Astrocyte (in vitro differentiated cells and primary cell): ENCODE measurements around the gene CPNE6. TPM values are rescaled to one million over a fixed set of nuclear protein-coding genes. Genes with fewer than 3 reads are reported as not detected.
A peak's percentile ranks its signal among the peaks of the same experiment; 100 is the strongest.

Source experiments
- DNase-seq: peaks from one replicate; pipeline ENCODE4 v3.0.0-alpha.2; 2010; ENCODE audit warnings: low read depth
- FAIRE-seq: peaks from 2 replicates; lab custom pipeline; 2011; peaks lifted over from hg19 to GRCh38; lab: Jason Lieb, UNC
- H2AFZ ChIP-seq: 2 replicates; pipeline ENCODE4 v1.6.0; 2012; ENCODE audit warnings: low read depth, low read length, inconsistent platforms
- H3K27ac ChIP-seq: 2 replicates; pipeline ENCODE4 v1.5.1; 2011; ENCODE audit warnings: low read depth, low read length, inconsistent platforms
- H3K27me3 ChIP-seq: 2 replicates; pipeline ENCODE4 v1.6.0; 2011; ENCODE audit warnings: low read length, inconsistent platforms; ENCODE audit not compliant: insufficient read depth
- H3K36me3 ChIP-seq: 2 replicates; pipeline ENCODE4 v1.5.1; 2011; ENCODE audit warnings: low read length, inconsistent platforms; ENCODE audit not compliant: insufficient read depth
- H3K4me1 ChIP-seq: 2 replicates; pipeline ENCODE4 v1.5.1; 2011; ENCODE audit warnings: low read length, inconsistent platforms; ENCODE audit not compliant: insufficient read depth
- H3K4me2 ChIP-seq: 2 replicates; pipeline ENCODE4 v1.6.0; 2012; ENCODE audit warnings: low read length, inconsistent platforms
- H3K4me3 ChIP-seq: 2 replicates; pipeline ENCODE4 v1.5.1; 2011; ENCODE audit warnings: low read depth, mild to moderate bottlenecking, low read length, inconsistent platforms; ENCODE audit not compliant: insufficient read depth
- H3K79me2 ChIP-seq: 2 replicates; pipeline ENCODE4 v1.6.0; 2012; ENCODE audit warnings: mild to moderate bottlenecking, low read length, inconsistent platforms; ENCODE audit not compliant: insufficient read depth
- H3K9ac ChIP-seq: 2 replicates; pipeline ENCODE4 v1.6.0; 2012; ENCODE audit warnings: mild to moderate bottlenecking, low read length, inconsistent platforms
- H3K9me3 ChIP-seq: 2 replicates; pipeline ENCODE4 v1.5.1; 2012; ENCODE audit warnings: low read depth, mild to moderate bottlenecking, low read length, inconsistent platforms; ENCODE audit not compliant: insufficient read depth
- H4K20me1 ChIP-seq: 2 replicates; pipeline ENCODE4 v1.6.0; 2012; ENCODE audit warnings: low read length, inconsistent platforms; ENCODE audit not compliant: insufficient read depth
- H3K27ac Mint-ChIP-seq: one replicate; pipeline ENCODE4 v1.8.0; 2021; ENCODE audit warnings: mild to moderate bottlenecking, mixed read lengths; ENCODE audit not compliant: unreplicated experiment
- H3K27me3 Mint-ChIP-seq: one replicate; pipeline ENCODE4 v1.8.0; 2021; ENCODE audit warnings: low read depth, mixed read lengths; ENCODE audit not compliant: unreplicated experiment
- H3K36me3 Mint-ChIP-seq: one replicate; pipeline ENCODE4 v1.8.0; 2021; ENCODE audit warnings: low read depth, mixed read lengths; ENCODE audit not compliant: unreplicated experiment
- H3K4me1 Mint-ChIP-seq: one replicate; pipeline ENCODE4 v1.8.0; 2021; ENCODE audit warnings: low read depth, mixed read lengths; ENCODE audit not compliant: unreplicated experiment
- H3K4me3 Mint-ChIP-seq: one replicate; pipeline ENCODE4 v1.8.0; 2021; ENCODE audit warnings: mild to moderate bottlenecking, moderate library complexity, mixed read lengths; ENCODE audit not compliant: unreplicated experiment
- H3K9me3 Mint-ChIP-seq: one replicate; pipeline ENCODE4 v1.8.0; 2021; ENCODE audit warnings: mild to moderate bottlenecking, mixed read lengths; ENCODE audit not compliant: unreplicated experiment
- EZH2 ChIP-seq: IDR thresholded peaks from 2 replicates; pipeline ENCODE4 v1.6.1; 2012; ENCODE audit warnings: mild to moderate bottlenecking, low read length, inconsistent platforms; ENCODE audit not compliant: insufficient read depth
- total RNA-seq: library from RNA; stranded (reverse); gene quantifications from 2 replicates; pipeline ENCODE4 v1.2.1, GENCODE V29; 2021
- TF ChIP-seq, protein P1 (sequence below): IDR thresholded peaks from 2 replicates; pipeline ENCODE4 v1.5.1; 2011; ENCODE audit warnings: low read depth, mild to moderate bottlenecking, inconsistent platforms, low read length, moderate library complexity; ENCODE audit not compliant: insufficient read depth

The CPNE6 gene
- total RNA-seq, 1 donor from 2014 or later = not detected

DNA sequence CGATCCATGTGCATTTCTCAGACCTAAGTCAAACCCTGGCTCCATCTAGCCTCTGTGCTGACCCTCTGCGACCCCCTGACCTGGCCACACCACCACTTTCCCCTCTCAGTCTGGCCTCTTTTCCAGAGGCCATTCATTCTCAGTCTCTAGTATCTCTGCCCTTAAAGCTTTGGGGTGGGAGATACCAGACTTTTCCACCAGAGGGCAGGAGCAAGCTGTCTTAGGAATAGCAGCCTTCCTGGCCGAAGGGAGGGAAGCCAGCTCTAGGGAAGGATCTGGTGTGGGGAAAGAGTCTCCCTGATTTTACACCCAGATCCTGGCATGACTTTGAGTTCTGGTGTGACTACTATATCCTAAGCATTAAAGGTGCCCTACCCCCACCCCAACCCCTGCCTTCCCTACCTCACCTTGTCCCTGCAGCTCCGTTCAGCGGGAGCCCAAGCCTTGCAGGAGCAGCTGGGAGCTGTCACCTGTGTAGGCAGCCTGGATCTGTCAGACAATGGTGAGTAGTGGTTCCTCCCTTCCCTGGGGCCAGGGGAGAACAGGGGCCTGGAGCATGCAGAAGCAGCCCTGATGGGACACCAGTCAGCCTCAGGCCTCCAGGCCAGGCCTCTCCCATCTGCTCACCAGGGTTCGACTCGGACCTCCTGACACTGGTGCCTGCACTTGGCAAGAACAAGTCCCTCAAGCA lies 13.0 kb upstream of the CPNE6 start:
- Histone ChIP-seq H3K9ac (no peak overlapping the region), H3K27ac (no peak overlapping the region), H3K36me3 (no peaks in the 10 kb centered on the region), H3K4me3 (no peak overlapping the region), H3K9me3 (no peaks in the 10 kb centered on the region), H3K4me2 (no peak overlapping the region), H2AFZ (no peak overlapping the region), H3K79me2 (no peaks in the 10 kb centered on the region), H4K20me1 (no peaks in the 10 kb centered on the region), H3K27me3 (peaks cover 3% of the 10 kb centered on the region), H3K4me1 (no peaks in the 10 kb centered on the region)
- Mint-ChIP-seq H3K4me3 (no peak overlapping the region), H3K4me1 (no peaks in the 10 kb centered on the region), H3K9me3 (no peaks in the 10 kb centered on the region), H3K27me3 (peaks cover 68% of the 10 kb centered on the region), H3K36me3 (no peaks in the 10 kb centered on the region), H3K27ac (no peak overlapping the region)
- FAIRE-seq (no peak), DNase-seq (peak; percentile 31)
- TF ChIP-seq EZH2 = no peak
- TF ChIP-seq, protein P1, sequence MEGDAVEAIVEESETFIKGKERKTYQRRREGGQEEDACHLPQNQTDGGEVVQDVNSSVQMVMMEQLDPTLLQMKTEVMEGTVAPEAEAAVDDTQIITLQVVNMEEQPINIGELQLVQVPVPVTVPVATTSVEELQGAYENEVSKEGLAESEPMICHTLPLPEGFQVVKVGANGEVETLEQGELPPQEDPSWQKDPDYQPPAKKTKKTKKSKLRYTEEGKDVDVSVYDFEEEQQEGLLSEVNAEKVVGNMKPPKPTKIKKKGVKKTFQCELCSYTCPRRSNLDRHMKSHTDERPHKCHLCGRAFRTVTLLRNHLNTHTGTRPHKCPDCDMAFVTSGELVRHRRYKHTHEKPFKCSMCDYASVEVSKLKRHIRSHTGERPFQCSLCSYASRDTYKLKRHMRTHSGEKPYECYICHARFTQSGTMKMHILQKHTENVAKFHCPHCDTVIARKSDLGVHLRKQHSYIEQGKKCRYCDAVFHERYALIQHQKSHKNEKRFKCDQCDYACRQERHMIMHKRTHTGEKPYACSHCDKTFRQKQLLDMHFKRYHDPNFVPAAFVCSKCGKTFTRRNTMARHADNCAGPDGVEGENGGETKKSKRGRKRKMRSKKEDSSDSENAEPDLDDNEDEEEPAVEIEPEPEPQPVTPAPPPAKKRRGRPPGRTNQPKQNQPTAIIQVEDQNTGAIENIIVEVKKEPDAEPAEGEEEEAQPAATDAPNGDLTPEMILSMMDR = peak; percentile 45

DNA sequence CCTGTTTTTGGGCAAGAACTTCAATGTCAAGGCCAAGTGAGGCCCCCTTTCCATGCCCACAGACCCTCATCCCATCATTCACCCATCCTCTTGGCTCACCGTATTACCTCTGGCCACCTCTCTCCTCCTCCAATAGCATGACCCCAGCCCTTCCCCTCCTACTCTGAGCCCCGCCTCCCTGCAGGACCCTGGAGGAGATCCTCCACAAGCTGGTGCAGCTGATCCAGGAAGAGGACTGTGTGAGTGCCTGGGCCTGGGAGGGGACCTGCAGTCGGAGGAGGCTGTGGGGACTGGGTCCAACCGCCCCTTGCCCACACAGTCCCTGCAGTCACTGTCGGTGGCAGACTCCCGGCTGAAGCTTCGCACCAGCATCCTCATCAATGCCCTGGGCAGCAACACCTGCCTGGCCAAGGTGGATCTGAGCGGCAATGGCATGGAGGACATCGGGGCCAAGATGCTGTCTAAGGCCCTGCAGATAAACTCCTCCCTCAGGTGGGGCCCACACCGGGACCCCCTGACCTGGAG lies 12.3 kb upstream of the CPNE6 start:
- FAIRE-seq = no peak
- Mint-ChIP-seq H3K27me3 (peaks cover 64% of the 10 kb centered on the region), H3K4me3 (no peak overlapping the region), H3K4me1 (no peaks in the 10 kb centered on the region), H3K9me3 (no peaks in the 10 kb centered on the region), H3K36me3 (no peaks in the 10 kb centered on the region), H3K27ac (no peak overlapping the region)
- no peak for DNase-seq
- Histone ChIP-seq H3K4me2 (no peak overlapping the region), H3K27me3 (peaks cover 3% of the 10 kb centered on the region), H3K79me2 (no peaks in the 10 kb centered on the region), H3K9ac (no peak overlapping the region), H4K20me1 (no peaks in the 10 kb centered on the region), H3K9me3 (no peaks in the 10 kb centered on the region), H3K27ac (no peak overlapping the region), H3K4me3 (no peak overlapping the region), H2AFZ (no peak overlapping the region), H3K36me3 (no peaks in the 10 kb centered on the region), H3K4me1 (no peaks in the 10 kb centered on the region)
- TF ChIP-seq, protein P1 = no peak
- no peak for TF ChIP-seq EZH2

DNA sequence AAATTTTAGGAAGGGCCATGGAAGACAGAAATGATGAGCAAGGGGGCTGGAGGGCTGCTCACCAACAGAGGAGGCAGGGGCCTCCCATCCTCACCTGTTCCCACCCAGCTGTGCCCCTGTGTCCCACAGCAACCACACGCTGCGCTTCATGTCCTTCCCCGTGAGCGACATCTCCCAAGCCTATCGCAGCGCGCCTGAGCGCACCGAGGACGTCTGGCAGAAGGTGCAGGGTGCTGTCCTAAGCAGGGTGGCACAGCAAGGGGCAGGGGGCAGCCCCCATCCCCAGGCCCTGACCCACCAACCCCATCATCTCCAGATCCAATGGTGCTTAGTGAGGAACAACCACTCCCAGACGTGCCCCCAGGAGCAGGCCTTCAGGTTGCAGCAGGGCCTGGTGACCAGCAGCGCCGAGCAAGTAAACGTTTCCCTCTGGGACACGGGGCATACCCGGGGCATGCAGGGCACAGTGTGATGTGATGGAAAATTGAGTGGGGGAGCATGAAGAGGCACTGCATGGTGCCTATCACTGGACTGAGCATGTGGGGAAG lies 11.4 kb upstream of the CPNE6 start:
- no peaks in the 10 kb centered on the region for H3K9me3 Mint-ChIP-seq
- Histone ChIP-seq H3K4me1 (no peaks in the 10 kb centered on the region), H3K4me2 (no peak overlapping the region), H3K27ac (no peak overlapping the region), H4K20me1 (no peaks in the 10 kb centered on the region), H3K27me3 (peaks cover 3% of the 10 kb centered on the region), H3K9ac (no peak overlapping the region), H3K4me3 (no peak overlapping the region), H3K79me2 (no peaks in the 10 kb centered on the region), H2AFZ (no peak overlapping the region), H3K9me3 (no peaks in the 10 kb centered on the region), H3K36me3 (no peaks in the 10 kb centered on the region)
- FAIRE-seq (no peak), DNase-seq (no peak)
- H3K4me3 Mint-ChIP-seq = no peak overlapping the region
- no peaks in the 10 kb centered on the region for H3K4me1 Mint-ChIP-seq
- no peak overlapping the region for H3K27ac Mint-ChIP-seq
- no peaks in the 10 kb centered on the region for H3K36me3 Mint-ChIP-seq
- H3K27me3 Mint-ChIP-seq = peaks cover 65% of the 10 kb centered on the region
- no peak for TF ChIP-seq EZH2
- TF ChIP-seq, protein P1 = no peak
